HepG2 (cell line): ENCODE results near the gene MIDN. TPM values are rescaled to one million over a fixed set of nuclear protein-coding genes. Genes with fewer than 3 reads are reported as not detected.

Experiments
- ATAC-seq: fragments of 200-7000 bp; cut with Tn5 transposase; 3 replicates; pipeline ENCODE4 v1.9.1; 2020; ENCODE audit warnings: mild to moderate bottlenecking, moderate library complexity
- BruUV-seq: library from RNA; stranded (reverse); fragments of 400-500 nt; replicated peaks from 2 replicates; lab custom pipeline; 2021; lab: Mats Ljungman, UMichigan
- CTCF ChIA-PET: fragments of 300-600 bp; formaldehyde crosslinking; extraction: SDS; loops from one replicate; lab custom pipeline; 2021; ENCODE audit warnings: low total read pairs, inconsistent platforms, low intra/inter-chr PET ratio; lab: Yijun Ruan, JAX
- POLR2A ChIA-PET: fragments of 350-600 bp; sonication (Branson Sonifier 250); formaldehyde crosslinking; loops from one replicate; lab custom pipeline; 2020; ENCODE audit warnings: antibody characterized with exemption, inconsistent platforms; lab: Yijun Ruan, JAX
- DNase-seq: peaks from one replicate; pipeline ENCODE4 v3.0.0-alpha.2; 2015; ENCODE audit warnings: low spot score
- FAIRE-seq: peaks from 3 replicates; lab custom pipeline; 2011; peaks lifted over from hg19 to GRCh38; lab: Jason Lieb, UNC
- H2AFZ ChIP-seq: one replicate; pipeline ENCODE4 v1.6.1; 2011; ENCODE audit warnings: low read length, inconsistent platforms
- H3K27ac ChIP-seq: fragments of 300-600 bp; 3 replicates; pipeline ENCODE4 v1.8.0; 2011; ENCODE audit warnings: mixed run types, mild to moderate bottlenecking, mixed read lengths, low read length, inconsistent platforms; ENCODE audit not compliant: insufficient read depth; ENCODE audit errors: extremely low read length
- H3K27me3 ChIP-seq, 2 experiments: fragments of 200-600 bp in 1 of 2; 2 replicates in 1 of 2; 3 replicates in 1 of 2; pipeline versions ENCODE4 v1.6.0 to v1.8.0; 2011; ENCODE audit warnings: low read length in 2 of 2, mild to moderate bottlenecking in 2 of 2, moderate library complexity in 2 of 2, inconsistent platforms in 1 of 2; ENCODE audit not compliant: insufficient read depth in 2 of 2, control insufficient read depth in 1 of 2
- H3K36me3 ChIP-seq, 2 experiments: fragments of 200-600 bp in 1 of 2; replicated peaks in 1 of 2; 2 replicates in 1 of 2; 3 replicates in 1 of 2; pipeline versions ENCODE4 v1.5.1 to v1.8.0; 2011; ENCODE audit warnings: low read length in 2 of 2, inconsistent platforms in 1 of 2; ENCODE audit not compliant: insufficient read depth in 2 of 2, control insufficient read depth in 1 of 2
- H3K4me1 ChIP-seq: 2 replicates; pipeline ENCODE4 v1.5.1; 2012; ENCODE audit warnings: low read length, inconsistent platforms; ENCODE audit not compliant: insufficient read depth
- H3K4me2 ChIP-seq: 2 replicates; pipeline ENCODE4 v1.6.0; 2011; ENCODE audit warnings: low read depth, low read length, inconsistent platforms
- H3K4me3 ChIP-seq, 3 experiments: fragments of 200-600 bp in 1 of 3; sonication (generic), shearing (Covaris generic) in 1 of 3; replicated peaks in 1 of 3; 2 replicates each; pipeline ENCODE4 v1.5.1; 2011 to 2016; ENCODE audit warnings: low read length in 3 of 3, inconsistent platforms in 2 of 3, low read depth in 2 of 3, mild to moderate bottlenecking in 2 of 3, control low read depth in 1 of 3, mixed read lengths in 1 of 3; ENCODE audit not compliant: insufficient read depth in 1 of 3
- H3K79me2 ChIP-seq: one replicate; pipeline ENCODE4 v1.6.1; 2011; ENCODE audit warnings: low read length, inconsistent platforms; ENCODE audit not compliant: insufficient read depth
- H3K9ac ChIP-seq: 2 replicates; pipeline ENCODE4 v1.6.0; 2011; ENCODE audit warnings: mild to moderate bottlenecking, low read depth, low read length, inconsistent platforms; ENCODE audit not compliant: insufficient read depth
- H3K9me3 ChIP-seq: 2 replicates; pipeline ENCODE4 v1.5.1; 2012; ENCODE audit warnings: mild to moderate bottlenecking, low read length
- H4K20me1 ChIP-seq: 2 replicates; pipeline ENCODE4 v1.6.0; 2011; ENCODE audit warnings: inconsistent platforms, mild to moderate bottlenecking, low read length, moderate library complexity; ENCODE audit not compliant: insufficient read depth
- BHLHE40 ChIP-seq: IDR thresholded peaks from 2 replicates; pipeline ENCODE4 v1.6.1; 2011; ENCODE audit warnings: low read length, improper control_type of control experiment
- CHD2 ChIP-seq: IDR thresholded peaks from 2 replicates; pipeline ENCODE4 v1.6.1; 2011; ENCODE audit warnings: low read depth, low read length, improper control_type of control experiment
- FOSL1 ChIP-seq: sonication (generic); formaldehyde crosslinking; IDR thresholded peaks from 2 replicates; pipeline ENCODE4 v1.9.0; 2021; ENCODE audit warnings: missing genetic modification reagents, borderline replicate concordance
- GTF3A ChIP-seq: sonication (generic); formaldehyde crosslinking; conservative IDR thresholded peaks from 2 replicates; pipeline ENCODE4 v1.4.0; 2020; ENCODE audit warnings: mild to moderate bottlenecking, missing genetic modification reagents
- HIVEP1 ChIP-seq: sonication (generic); formaldehyde crosslinking; IDR thresholded peaks from 2 replicates; pipeline ENCODE4 v1.4.0; 2020; ENCODE audit warnings: mild to moderate bottlenecking, missing genetic modification reagents
- HMG20A ChIP-seq: IDR thresholded peaks from 2 replicates; pipeline ENCODE4 v1.6.1; 2016; ENCODE audit warnings: borderline replicate concordance
- MBNL3 ChIP-seq: fragments of 250-450 bp; sonication (Bioruptor Pico); conservative IDR thresholded peaks from 2 replicates; pipeline ENCODE4 v1.8.0; 2022; ENCODE audit warnings: mild to moderate bottlenecking, inconsistent platforms
- MEF2D ChIP-seq: sonication (generic); formaldehyde crosslinking; IDR thresholded peaks from 2 replicates; pipeline ENCODE4 v1.5.1; 2020; ENCODE audit warnings: mild to moderate bottlenecking, missing genetic modification reagents
- MTF1 ChIP-seq: sonication (generic); formaldehyde crosslinking; IDR thresholded peaks from 2 replicates; pipeline ENCODE4 v1.5.0; 2020; ENCODE audit warnings: missing genetic modification reagents
- NRL ChIP-seq: sonication (generic); formaldehyde crosslinking; IDR thresholded peaks from 2 replicates; pipeline ENCODE4 v1.5.0; 2020; ENCODE audit warnings: missing genetic modification reagents, mild to moderate bottlenecking, moderate library complexity, borderline replicate concordance
- POLR2A ChIP-seq, 2 experiments: IDR thresholded peaks; 2 replicates each; pipeline ENCODE4 v1.6.1; 2011; ENCODE audit warnings: low read depth in 2 of 2, low read length in 2 of 2, mild to moderate bottlenecking in 1 of 2, moderate library complexity in 1 of 2; ENCODE audit not compliant: insufficient read depth in 1 of 2
- POLR2AphosphoS2 ChIP-seq: IDR thresholded peaks from 2 replicates; pipeline ENCODE4 v1.6.1; 2011; ENCODE audit warnings: low read depth, low read length, improper control_type of control experiment
- RBM39 ChIP-seq: fragments of 200-400 bp; formaldehyde crosslinking; IDR thresholded peaks from one replicate; pipeline ENCODE4 v1.6.1; 2018; ENCODE audit warnings: antibody characterized with exemption, mild to moderate bottlenecking, low read depth, low read length; ENCODE audit not compliant: poor library complexity, severe bottlenecking
- RFX1 ChIP-seq: fragments of 450-650 bp; IDR thresholded peaks from 2 replicates; pipeline ENCODE4 v1.6.1; 2017
- SOX13 ChIP-seq, 3 experiments: fragments of 450-650 bp in 1 of 3; sonication (generic) in 1 of 3; formaldehyde crosslinking in 1 of 3; IDR thresholded peaks in 2 of 3; conservative IDR thresholded peaks in 1 of 3; 2 replicates each; pipeline versions ENCODE4 v1.5.0 to v1.6.1; 2016 to 2020; ENCODE audit warnings: antibody characterized with exemption in 1 of 3, mild to moderate bottlenecking in 1 of 3, missing compliant biosample characterization in 1 of 3, missing genetic modification reagents in 1 of 3, moderate library complexity in 1 of 3
- TERF1 ChIP-seq: sonication (generic); formaldehyde crosslinking; IDR thresholded peaks from 2 replicates; pipeline ENCODE4 v1.8.0; 2022; ENCODE audit warnings: mild to moderate bottlenecking, missing genetic modification reagents, moderate library complexity
- ZFP41 ChIP-seq: sonication (generic); formaldehyde crosslinking; IDR thresholded peaks from 2 replicates; pipeline ENCODE4 v1.4.0; 2020; ENCODE audit warnings: mild to moderate bottlenecking, missing genetic modification reagents, borderline replicate concordance
- ZNF24 ChIP-seq: fragments of 450-650 bp; IDR thresholded peaks from 2 replicates; pipeline ENCODE4 v1.6.1; 2017; ENCODE audit warnings: antibody characterized with exemption, mild to moderate bottlenecking
- ZNF263 ChIP-seq: sonication (generic); formaldehyde crosslinking; IDR thresholded peaks from 2 replicates; pipeline ENCODE4 v1.4.0; 2020; ENCODE audit warnings: missing genetic modification reagents
- ZNF552 ChIP-seq: sonication (generic); formaldehyde crosslinking; IDR thresholded peaks from 2 replicates; pipeline ENCODE4 v1.9.0; 2022; ENCODE audit warnings: missing genetic modification reagents, mild to moderate bottlenecking, borderline replicate concordance
- ZNF589 ChIP-seq: sonication (generic); formaldehyde crosslinking; conservative IDR thresholded peaks from 2 replicates; pipeline ENCODE4 v1.8.0; 2022; ENCODE audit warnings: mild to moderate bottlenecking, moderate library complexity, missing genetic modification reagents
- ZNF841 ChIP-seq: sonication (generic); formaldehyde crosslinking; IDR thresholded peaks from 2 replicates; pipeline ENCODE4 v1.8.1; 2023; ENCODE audit warnings: missing genetic modification reagents, borderline replicate concordance
- WGBS: methylation state at CpG from one replicate; pipeline ENCODE4 v1.1.6; 2017; ENCODE audit warnings: low lambda C conversion rate; 5-methylcytosine and 5-hydroxymethylcytosine counted together
- in situ Hi-C: cut with HindIII; loops from 2 replicates; pipeline ENCODE4 v1.10.0; 2017; ENCODE audit warnings: low pct_unique_long_range_greater_than_20kb; ENCODE audit not compliant: extremely low pct_ligation_motif_present
- intact Hi-C: fragments of 100-400 bp; cut with micrococcal nuclease; formaldehyde crosslinking; loops from one replicate; pipeline ENCODE4 v1.10.0; 2022; ENCODE audit not compliant: unreplicated experiment
- polyA plus RNA-seq, 8 experiments: library from polyadenylated mRNA; depleted of rRNA in 3 of 8; stranded (reverse) in 7 of 8; unstranded in 1 of 8; fragments of >200 nt; fragmentation: Illumina TruSeq in 4 of 8; extraction: Trizol in 4 of 8; gene quantifications; 2 replicates each; pipeline versions ENCODE4 v1.2.1 to v1.2.3, GENCODE V29; 2011 to 2016; ENCODE audit warnings: low read depth in 4 of 8, missing spikeins in 1 of 8, mixed read lengths in 1 of 8; ENCODE audit not compliant: insufficient read depth in 1 of 8
- total RNA-seq, 5 experiments: library from RNA; depleted of rRNA; stranded (reverse); fragments of >200 nt; fragmentation: Illumina TruSeq; extraction: Trizol; gene quantifications; 2 replicates each; pipeline ENCODE4 v1.2.3, GENCODE V29; 2016; ENCODE audit warnings: low read depth in 1 of 5
- TF ChIP-seq, protein P1 (sequence below): IDR thresholded peaks from 2 replicates; pipeline ENCODE4 v1.6.1; 2012; ENCODE audit warnings: low read length, improper control_type of control experiment

Gene MIDN
- total and polyA plus RNA-seq, 2 of the 13 experiments (the other 11 are each of a cell fraction or from before 2014, with no cell fraction given), result 8.4 to 18.0 TPM

DNA sequence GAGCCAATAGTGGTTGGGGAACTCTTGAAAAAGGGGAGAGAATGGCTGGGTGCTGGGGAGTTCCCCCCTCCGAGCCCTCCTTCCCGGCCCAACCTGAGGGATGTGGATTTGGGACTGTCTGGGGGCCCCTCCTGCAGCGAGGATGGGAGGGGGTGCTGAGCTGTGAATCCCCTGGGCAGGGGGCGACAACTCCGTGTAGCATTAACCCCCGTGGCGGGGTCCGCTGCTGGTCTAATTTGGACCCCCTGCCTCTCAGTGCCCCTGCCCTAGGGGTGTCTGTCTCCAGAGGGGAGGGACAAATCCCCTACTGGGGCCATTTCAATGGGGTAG lies 9.7 kb downstream of the MIDN start:
- intact Hi-C loops (no loop called here), in situ Hi-C loops (no loop called here)
- H3K27me3 ChIP-seq, result no peaks in the 10 kb centered on the region
- H3K36me3 ChIP-seq, result peaks cover 18 to 38% of the 10 kb centered on the region in 2 experiments
- H3K4me3 ChIP-seq, result no peak overlapping the region
- H3K27ac ChIP-seq, result peak overlapping the region; percentile 85
- 86% methylated on average over 2 of the region's 8 CpGs for WGBS
- no peak for DNase-seq
- ChIA-PET CTCF (no interaction called here), POLR2A (interaction anchor here (12.8 to 13.7 kb wide), 2 partner anchors 6 to 15 kb away, joined by 464 to 668 read pairs; partner anchors contain the start of genes ATP5F1D and CIRBP)
- no peaks in the 10 kb centered on the region for H3K9me3 ChIP-seq
- TSS peak; percentile 50 for BruUV-seq
- H3K4me1 ChIP-seq, result peaks cover 89% of the 10 kb centered on the region
- H4K20me1 ChIP-seq, result peaks cover 53% of the 10 kb centered on the region; the same call in 1 of the 2 replicates
- FAIRE-seq, result no peak
- peak overlapping the region; percentile 79 for H3K4me2 ChIP-seq
- no peak overlapping the region for H2AFZ ChIP-seq
- H3K9ac ChIP-seq, result peak overlapping the region; percentile 27; the same call in 1 of the 2 replicates
- ATAC-seq, result no peak
- H3K79me2 ChIP-seq, result peaks cover 21% of the 10 kb centered on the region
- peak; percentile 34; the same call in 1 of the 2 replicates for TF ChIP-seq POLR2AphosphoS2
- TF ChIP-seq ZNF263 (CRISPR knock-in tag), result no peak
- peak in 1 of 2 experiments; percentile 10; a peak in 1 of 4 replicates for TF ChIP-seq POLR2A (IDR thresholded peaks at IDR 0.05; ENCODE audit: insufficient read depth in 1 of 2, low read depth in 2 of 2, low read length in 2 of 2)
- peak; percentile 79 for TF ChIP-seq RBM39
- TF ChIP-seq ZNF24, result no peak
- no peak for TF ChIP-seq RFX1
- TF ChIP-seq ZNF841, result no peak
- no peak for TF ChIP-seq BHLHE40
- TF ChIP-seq MBNL3 (CRISPR knock-in tag), result no peak
- no peak for TF ChIP-seq MEF2D (CRISPR knock-in tag)
- TF ChIP-seq MTF1, result no peak
- TF ChIP-seq, protein P1, sequence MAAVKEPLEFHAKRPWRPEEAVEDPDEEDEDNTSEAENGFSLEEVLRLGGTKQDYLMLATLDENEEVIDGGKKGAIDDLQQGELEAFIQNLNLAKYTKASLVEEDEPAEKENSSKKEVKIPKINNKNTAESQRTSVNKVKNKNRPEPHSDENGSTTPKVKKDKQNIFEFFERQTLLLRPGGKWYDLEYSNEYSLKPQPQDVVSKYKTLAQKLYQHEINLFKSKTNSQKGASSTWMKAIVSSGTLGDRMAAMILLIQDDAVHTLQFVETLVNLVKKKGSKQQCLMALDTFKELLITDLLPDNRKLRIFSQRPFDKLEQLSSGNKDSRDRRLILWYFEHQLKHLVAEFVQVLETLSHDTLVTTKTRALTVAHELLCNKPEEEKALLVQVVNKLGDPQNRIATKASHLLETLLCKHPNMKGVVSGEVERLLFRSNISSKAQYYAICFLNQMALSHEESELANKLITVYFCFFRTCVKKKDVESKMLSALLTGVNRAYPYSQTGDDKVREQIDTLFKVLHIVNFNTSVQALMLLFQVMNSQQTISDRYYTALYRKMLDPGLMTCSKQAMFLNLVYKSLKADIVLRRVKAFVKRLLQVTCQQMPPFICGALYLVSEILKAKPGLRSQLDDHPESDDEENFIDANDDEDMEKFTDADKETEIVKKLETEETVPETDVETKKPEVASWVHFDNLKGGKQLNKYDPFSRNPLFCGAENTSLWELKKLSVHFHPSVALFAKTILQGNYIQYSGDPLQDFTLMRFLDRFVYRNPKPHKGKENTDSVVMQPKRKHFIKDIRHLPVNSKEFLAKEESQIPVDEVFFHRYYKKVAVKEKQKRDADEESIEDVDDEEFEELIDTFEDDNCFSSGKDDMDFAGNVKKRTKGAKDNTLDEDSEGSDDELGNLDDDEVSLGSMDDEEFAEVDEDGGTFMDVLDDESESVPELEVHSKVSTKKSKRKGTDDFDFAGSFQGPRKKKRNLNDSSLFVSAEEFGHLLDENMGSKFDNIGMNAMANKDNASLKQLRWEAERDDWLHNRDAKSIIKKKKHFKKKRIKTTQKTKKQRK, result no peak
- no peak for TF ChIP-seq FOSL1 (CRISPR knock-in tag)
- no peak for TF ChIP-seq ZFP41 (CRISPR knock-in tag)
- no peak for TF ChIP-seq ZNF589
- no peak for TF ChIP-seq TERF1 (CRISPR knock-in tag)
- no peak for TF ChIP-seq HIVEP1 (CRISPR knock-in tag)
- no peak for TF ChIP-seq CHD2
- no peak for TF ChIP-seq NRL
- TF ChIP-seq GTF3A (CRISPR knock-in tag), result no peak
- TF ChIP-seq SOX13 (IDR thresholded peaks at IDR 0.05), result no peak
- no peak for TF ChIP-seq SOX13 (CRISPR knock-in tag; conservative IDR thresholded peaks at IDR 0.05 in 1 of 2, IDR thresholded peaks at IDR 0.05 in 1 of 2)
- TF ChIP-seq HMG20A (CRISPR knock-in tag), result no peak
- TF ChIP-seq ZNF552 (CRISPR knock-in tag), result no peak
